G401 (cell line): ENCODE data around the gene DHODH. TPM values are rescaled to one million over a fixed set of nuclear protein-coding genes. Genes with fewer than 3 reads are reported as not detected.

Experiments used
- total RNA-seq: library from RNA; depleted of rRNA; stranded (reverse); fragments of >200 nt; shearing (Covaris generic); gene quantifications from 2 replicates; pipeline ENCODE4 v1.2.3, GENCODE V29; 2014; rRNA removed

DHODH gene
- total RNA-seq, 1 experiment from 2014 or later: 24.5 TPM

Other genes starting within 250 kb of the DHODH start
- gene AP1G1, start 199.9 kb upstream of the DHODH start, total RNA-seq: 20.5 and 41.6 TPM in 2 replicates
- gene ATXN1L, start 162.8 kb upstream of the DHODH start, total RNA-seq: 5.7 and 6.8 TPM in 2 replicates
- 24.7 and 27.7 TPM in 2 replicates for gene ZNF821, start 124.6 kb upstream of the DHODH start, total RNA-seq
- 162 and 187 TPM in 2 replicates for gene IST1, start 113.2 kb upstream of the DHODH start, total RNA-seq
- gene PKD1L3, start 8.3 kb upstream of the DHODH start, total RNA-seq: not detected in 2 replicates
- gene HP, start 45.8 kb downstream of the DHODH start, total RNA-seq: not detected in 2 replicates
- gene HPR, start 54.5 kb downstream of the DHODH start, total RNA-seq: not detected in 2 replicates
- 17.0 and 27.5 TPM in 2 replicates for gene TXNL4B, start 84.9 kb downstream of the DHODH start, total RNA-seq
- 46.6 and 71.0 TPM in 2 replicates for gene DHX38, start 85.1 kb downstream of the DHODH start, total RNA-seq
- gene PMFBP1, start 163.4 kb downstream of the DHODH start, total RNA-seq: 1.1 and 13.4 TPM in 2 replicates